ENCODE measurements around the gene ROR1.

The ROR1 gene

GRCh38 chr1:63891060-63891690 lies 117.4 kb downstream of the ROR1 start:
- peak; percentile 51 for ATAC-seq (ENCODE audit: low read depth)
- H3K4me3 Mint-ChIP-seq: peak overlapping the region; percentile 4
- peaks cover 30% of the 10 kb centered on the region for H3K4me1 Mint-ChIP-seq
- H3K36me3 Mint-ChIP-seq: no peaks in the 10 kb centered on the region
- DNase-seq (ENCODE audit: low spot score in 2 of 2): peak; percentile 22 to 30
- peaks cover 5% of the 10 kb centered on the region for H3K27me3 Mint-ChIP-seq
- peak overlapping the region; percentile 88 for H3K27ac Mint-ChIP-seq
- H3K9me3 Mint-ChIP-seq: peaks cover 1% of the 10 kb centered on the region

- ATAC-seq (ENCODE audit: low read depth) (peak; percentile 91), DNase-seq (ENCODE audit: low spot score in 2 of 2) (peak; percentile 63 to 71)
- Mint-ChIP-seq H3K27me3 (peaks cover 9% of the 10 kb centered on the region), H3K27ac (peak overlapping the region; percentile 88), H3K4me3 (peak overlapping the region; percentile 9), H3K36me3 (no peaks in the 10 kb centered on the region), H3K4me1 (peaks cover 29% of the 10 kb centered on the region), H3K9me3 (peaks cover 1% of the 10 kb centered on the region)
Measured at GRCh38 chr1:63892632-63893395, 119.0 kb downstream of the ROR1 start.

DNA sequence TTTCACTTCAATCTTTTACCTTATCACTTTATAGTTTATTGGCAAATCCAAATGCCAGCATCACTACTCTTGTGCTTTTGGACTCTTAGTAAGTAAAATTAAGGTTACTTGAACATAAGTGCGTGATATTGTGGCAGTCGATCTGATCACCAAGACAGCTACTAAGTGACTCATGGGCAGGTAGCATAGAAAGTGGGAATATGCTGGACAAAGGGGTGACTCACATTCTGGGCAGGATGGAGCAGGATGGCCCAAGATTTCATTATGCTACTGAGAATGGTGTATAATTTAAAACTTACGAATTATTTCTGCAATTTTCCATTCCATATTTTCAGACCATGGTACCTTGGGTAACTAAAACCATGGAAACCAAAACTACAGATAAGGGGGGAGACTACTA lies 120.2 kb downstream of the ROR1 start:
- H3K27ac Mint-ChIP-seq: peak overlapping the region; percentile 88
- peaks cover 12% of the 10 kb centered on the region for H3K27me3 Mint-ChIP-seq
- H3K9me3 Mint-ChIP-seq: peaks cover 1% of the 10 kb centered on the region
- H3K4me3 Mint-ChIP-seq: no peak overlapping the region
- DNase-seq (ENCODE audit: low spot score in 2 of 2) (no peak), ATAC-seq (ENCODE audit: low read depth) (no peak)
- H3K36me3 Mint-ChIP-seq: no peaks in the 10 kb centered on the region
- peaks cover 28% of the 10 kb centered on the region for H3K4me1 Mint-ChIP-seq

DNA sequence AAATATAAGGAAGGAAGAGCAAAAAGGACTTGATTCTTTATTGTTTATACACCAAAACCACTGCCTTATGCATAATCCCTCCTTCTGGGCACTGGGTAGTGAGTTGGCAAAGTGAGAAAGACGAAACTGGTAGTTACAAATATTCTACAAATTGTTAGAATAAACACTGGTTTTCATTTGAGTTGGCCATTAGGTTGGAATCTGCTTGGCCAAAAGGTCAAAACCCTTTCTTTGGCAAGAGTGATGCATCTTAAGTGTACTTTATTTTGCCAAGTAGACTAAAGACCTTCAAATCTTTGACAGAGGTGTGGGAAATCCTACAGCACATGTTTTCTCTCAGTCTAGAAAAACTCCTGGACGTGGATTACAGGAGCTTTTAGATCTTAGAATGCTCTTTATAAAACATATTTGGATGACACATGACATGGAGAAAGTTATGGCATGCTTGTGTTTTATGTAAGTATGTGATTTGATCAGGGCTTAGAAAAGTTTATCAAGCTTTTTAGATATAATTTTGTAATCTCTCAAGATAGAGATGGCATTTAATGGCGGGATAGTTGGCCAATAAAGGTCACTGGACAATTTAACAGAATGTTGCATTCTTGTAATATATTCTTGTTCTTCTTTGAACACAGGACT lies 120.9 kb downstream of the ROR1 start:
- H3K27me3 Mint-ChIP-seq: peaks cover 12% of the 10 kb centered on the region

DNA sequence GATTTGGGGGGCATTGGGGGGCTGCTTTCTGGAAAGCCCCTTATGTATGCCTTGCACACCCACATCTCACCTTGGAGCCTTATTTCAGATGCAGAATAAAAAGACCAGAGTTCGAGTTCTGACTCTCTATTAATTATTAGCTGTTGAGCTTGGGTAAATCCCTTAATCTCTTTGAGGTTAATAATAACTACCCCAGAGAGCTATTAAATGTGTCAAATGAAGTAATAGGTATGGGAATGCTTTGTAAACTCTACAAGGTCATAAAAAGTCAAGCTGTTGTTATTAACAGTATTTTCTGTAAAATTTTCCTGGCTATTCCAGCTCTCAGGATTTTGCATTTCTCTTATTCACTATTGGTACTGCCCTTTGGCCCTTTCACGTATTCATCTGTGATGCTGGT lies 122.9 kb downstream of the ROR1 start:
- Mint-ChIP-seq H3K4me1 (peaks cover 12% of the 10 kb centered on the region), H3K4me3 (no peak overlapping the region), H3K9me3 (peaks cover 1% of the 10 kb centered on the region), H3K27me3 (peaks cover 12% of the 10 kb centered on the region), H3K27ac (no peak overlapping the region), H3K36me3 (no peaks in the 10 kb centered on the region)
- no peak for DNase-seq (ENCODE audit: low spot score in 2 of 2)
- ATAC-seq (ENCODE audit: low read depth): no peak

More for the DNA sequence above, 120.9 kb downstream of the ROR1 start:
- Mint-ChIP-seq H3K4me3 (no peak overlapping the region), H3K9me3 (peaks cover 1% of the 10 kb centered on the region), H3K36me3 (no peaks in the 10 kb centered on the region), H3K4me1 (peaks cover 28% of the 10 kb centered on the region), H3K27ac (peak overlapping the region; percentile 88)
- ATAC-seq (ENCODE audit: low read depth) (no peak), DNase-seq (ENCODE audit: low spot score in 2 of 2) (no peak)

DNA sequence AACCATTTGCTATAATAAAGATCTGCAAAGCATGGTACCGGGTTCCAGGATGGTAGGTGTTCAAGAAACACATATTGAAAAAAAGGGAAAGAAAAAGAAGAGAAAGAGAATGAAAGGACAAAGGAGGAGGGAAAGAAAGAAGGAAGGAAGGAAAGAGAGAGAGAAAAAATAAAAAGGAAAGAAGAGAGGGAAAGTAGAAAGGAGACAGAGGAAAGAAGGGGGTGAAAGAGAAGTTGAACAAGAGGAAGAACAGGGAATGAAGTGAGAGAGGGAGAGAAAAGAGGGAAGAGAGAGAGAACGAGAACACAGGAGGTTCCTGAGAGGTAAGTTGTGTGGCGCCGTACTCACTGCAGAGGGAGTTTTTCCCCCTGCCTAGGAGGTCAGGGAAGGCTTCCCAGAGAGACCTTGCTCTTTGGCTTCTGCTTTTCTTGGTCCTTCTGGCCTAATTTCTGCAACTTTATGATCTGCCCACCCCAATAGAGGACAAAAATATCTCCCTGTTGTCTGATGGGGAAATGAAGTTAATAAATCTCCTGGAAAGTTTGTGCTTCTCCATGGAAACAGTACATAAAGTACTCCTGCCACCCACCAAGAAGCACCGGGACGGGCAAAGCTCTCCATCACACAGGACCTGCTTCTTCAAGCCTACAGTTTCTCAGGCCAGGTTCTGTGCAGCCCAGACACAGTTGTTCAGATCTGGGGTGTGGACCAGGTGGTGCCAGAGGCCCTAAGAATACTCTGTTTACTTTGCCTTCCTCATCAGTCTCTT lies 124.8 kb downstream of the ROR1 start:
- DNase-seq (ENCODE audit: low spot score in 2 of 2): no peak
- Mint-ChIP-seq H3K36me3 (no peaks in the 10 kb centered on the region), H3K27me3 (peaks cover 12% of the 10 kb centered on the region), H3K4me1 (no peaks in the 10 kb centered on the region), H3K4me3 (no peak overlapping the region), H3K9me3 (no peaks in the 10 kb centered on the region), H3K27ac (no peak overlapping the region)
- ATAC-seq (ENCODE audit: low read depth): no peak

- Mint-ChIP-seq H3K36me3 (no peaks in the 10 kb centered on the region), H3K27ac (no peak overlapping the region), H3K27me3 (peaks cover 7% of the 10 kb centered on the region), H3K4me3 (no peak overlapping the region), H3K9me3 (no peaks in the 10 kb centered on the region), H3K4me1 (peaks cover 5% of the 10 kb centered on the region)
- ATAC-seq (ENCODE audit: low read depth) (no peak), DNase-seq (ENCODE audit: low spot score in 2 of 2) (no peak)
Measured at GRCh38 chr1:63901094-63901493, 127.3 kb downstream of the ROR1 start.

DNA sequence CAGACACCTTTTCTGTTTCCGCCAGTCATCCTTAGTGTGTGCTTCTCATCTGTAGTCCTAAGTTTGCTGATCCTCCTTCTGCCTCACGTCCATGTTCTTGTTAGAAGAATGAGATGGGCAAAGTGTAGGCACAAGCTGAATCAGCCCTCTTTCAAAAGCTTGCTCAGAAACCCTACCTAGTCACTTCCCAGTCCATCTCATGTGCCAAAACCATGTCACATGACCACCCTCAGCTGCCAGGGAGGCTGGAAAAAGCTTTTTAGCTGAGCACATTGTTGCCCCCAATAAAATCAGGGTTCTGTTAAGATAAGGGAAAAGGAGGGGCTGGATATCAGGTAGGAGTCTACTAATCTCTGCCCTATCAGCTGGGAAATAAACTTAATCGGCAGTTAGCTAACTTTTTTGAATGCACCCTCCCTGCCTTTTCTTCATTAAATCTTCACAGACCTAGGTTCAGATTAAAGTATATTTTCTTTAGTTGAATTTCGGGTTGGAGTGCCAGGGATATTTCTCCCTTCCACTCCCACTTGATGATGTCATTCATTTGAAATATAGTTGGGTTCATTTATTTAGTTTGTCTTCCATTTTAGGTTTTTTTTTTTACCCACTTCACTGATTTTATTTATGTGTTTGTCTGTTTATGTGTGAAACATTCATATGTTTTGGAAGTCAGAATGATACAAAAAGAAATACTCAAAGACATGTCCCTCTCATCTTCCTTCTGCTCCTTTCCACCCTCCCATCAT lies 129.2 kb downstream of the ROR1 start:
- no peaks in the 10 kb centered on the region for H3K9me3 Mint-ChIP-seq
- no peak for DNase-seq (ENCODE audit: low spot score in 2 of 2)

GRCh38 chr1:63903947-63904610 lies 130.3 kb downstream of the ROR1 start:
- Mint-ChIP-seq H3K36me3 (no peaks in the 10 kb centered on the region), H3K27me3 (peaks cover 2% of the 10 kb centered on the region), H3K27ac (no peak overlapping the region), H3K4me1 (peaks cover 5% of the 10 kb centered on the region), H3K9me3 (no peaks in the 10 kb centered on the region), H3K4me3 (no peak overlapping the region)
- no peak for DNase-seq (ENCODE audit: low spot score in 2 of 2)
- ATAC-seq (ENCODE audit: low read depth): peak; percentile 62

More for the DNA sequence above, 129.2 kb downstream of the ROR1 start:
- Mint-ChIP-seq H3K27ac (no peak overlapping the region), H3K36me3 (no peaks in the 10 kb centered on the region), H3K4me1 (peaks cover 5% of the 10 kb centered on the region), H3K27me3 (peaks cover 3% of the 10 kb centered on the region), H3K4me3 (no peak overlapping the region)
- no peak for ATAC-seq (ENCODE audit: low read depth)

DNA sequence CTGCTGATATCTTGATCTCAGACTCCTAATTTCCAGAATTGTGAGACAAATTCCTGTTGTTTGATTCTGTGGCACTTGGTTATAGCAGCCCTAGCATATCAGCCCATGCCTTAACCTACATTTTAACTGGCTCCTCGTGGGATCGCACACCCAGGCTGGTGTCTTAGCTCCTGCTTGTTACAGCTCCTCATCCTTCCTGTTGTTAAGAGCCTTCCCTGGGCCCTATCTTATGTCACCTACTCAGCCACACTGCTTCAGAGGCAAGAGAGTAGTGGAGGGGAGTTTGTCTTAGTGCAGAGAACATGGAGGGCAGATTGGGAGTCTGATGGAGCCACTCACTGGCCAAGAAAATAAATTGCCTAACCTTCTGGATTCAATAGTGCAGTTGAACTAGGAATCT lies 131.0 kb downstream of the ROR1 start:
- peaks cover 5% of the 10 kb centered on the region for H3K4me1 Mint-ChIP-seq
- H3K36me3 Mint-ChIP-seq: no peaks in the 10 kb centered on the region
- H3K27me3 Mint-ChIP-seq: peaks cover 2% of the 10 kb centered on the region
- DNase-seq (ENCODE audit: low spot score in 2 of 2) (no peak), ATAC-seq (ENCODE audit: low read depth) (no peak)
- no peaks in the 10 kb centered on the region for H3K9me3 Mint-ChIP-seq
- H3K27ac Mint-ChIP-seq: no peak overlapping the region
- H3K4me3 Mint-ChIP-seq: no peak overlapping the region

- no peak overlapping the region for H3K27ac Mint-ChIP-seq
- no peak for ATAC-seq (ENCODE audit: low read depth)
- H3K4me3 Mint-ChIP-seq: no peak overlapping the region
- H3K9me3 Mint-ChIP-seq: no peaks in the 10 kb centered on the region
- no peak for DNase-seq (ENCODE audit: low spot score in 2 of 2)
- peaks cover 5% of the 10 kb centered on the region for H3K4me1 Mint-ChIP-seq
- peaks cover 2% of the 10 kb centered on the region for H3K27me3 Mint-ChIP-seq
- no peaks in the 10 kb centered on the region for H3K36me3 Mint-ChIP-seq
Measured at GRCh38 chr1:63906047-63906704, 132.4 kb downstream of the ROR1 start.

- no peaks in the 10 kb centered on the region for H3K9me3 Mint-ChIP-seq
- ATAC-seq (ENCODE audit: low read depth): no peak
- no peak for DNase-seq (ENCODE audit: low spot score in 2 of 2)
- H3K4me3 Mint-ChIP-seq: no peak overlapping the region
- H3K27ac Mint-ChIP-seq: no peak overlapping the region
- H3K4me1 Mint-ChIP-seq: peaks cover 5% of the 10 kb centered on the region
- peaks cover 4% of the 10 kb centered on the region for H3K27me3 Mint-ChIP-seq
- H3K36me3 Mint-ChIP-seq: no peaks in the 10 kb centered on the region
Measured at GRCh38 chr1:63907051-63907450, 133.2 kb downstream of the ROR1 start.

Data from memory B cell (primary cell).